ENCODE results near the gene RABL2B.
"Not testable (repeated sequence)": the region's sequence is repeated elsewhere in the genome, so short reads cannot be mapped to it uniquely, and the experiment has no call there.

Gene RABL2B

GRCh38 chr22:50783033-50783879 is at the start of gene RABL2B:
TSS of gene RABL2B (minus strand) at chr22:50783636. CDS start at chr22:50782294, 1,342 bp downstream.
- peak within 1 kb of the TSS; percentile 67 for H3K27ac ChIP-seq
- 0 out of 2 replicates have a peak, but pooled peaks have one; percentile 14 for TF ChIP-seq ZFX (IDR thresholded peaks at IDR 0.05)

- not testable (repeated sequence) for H3K27ac ChIP-seq
Measured at GRCh38 chr22:50786936-50787335, 3.5 kb upstream of the RABL2B start.

GRCh38 chr22:50785289-50785688 is 1.9 kb upstream of the RABL2B start:
- not testable (repeated sequence) for H3K27ac ChIP-seq

GRCh38 chr22:50783880-50784276 is 442 bp upstream of the RABL2B start:
- H3K27ac ChIP-seq, result not testable (repeated sequence)

- not testable (repeated sequence) for H3K27ac ChIP-seq
Measured at GRCh38 chr22:50782253-50782652, 1.2 kb downstream of the RABL2B start.

- H3K27ac ChIP-seq, result not testable (repeated sequence)
Measured at GRCh38 chr22:50780244-50780643, 3.2 kb downstream of the RABL2B start.

- not testable (repeated sequence) for H3K27ac ChIP-seq
Measured at GRCh38 chr22:50777631-50778030, 5.8 kb downstream of the RABL2B start.

GRCh38 chr22:50775132-50775531 is 8.3 kb downstream of the RABL2B start:
- H3K27ac ChIP-seq, result not testable (repeated sequence)
- peak; percentile 55 for TF ChIP-seq CTCF (conservative IDR thresholded peaks at IDR 0.05)

- H3K27ac ChIP-seq, result not testable (repeated sequence)
Measured at GRCh38 chr22:50764288-50764687, 19.1 kb downstream of the RABL2B start.

GRCh38 chr22:50761829-50762228 is 21.6 kb downstream of the RABL2B start:
- not testable (repeated sequence) for H3K27ac ChIP-seq

- H3K27ac ChIP-seq, result not testable (repeated sequence)
Measured at GRCh38 chr22:50759597-50760341, 23.7 kb downstream of the RABL2B start.

- peak overlapping the region; percentile 76 for H3K27ac ChIP-seq
- TF ChIP-seq CTCF (conservative IDR thresholded peaks at IDR 0.05), result peak; percentile 27
Measured at GRCh38 chr22:50756949-50757491, 26.4 kb downstream of the RABL2B start.

GRCh38 chr22:50756406-50756805 is 27.0 kb downstream of the RABL2B start:
- H3K27ac ChIP-seq, result peak overlapping the region; percentile 76

- not testable (repeated sequence) for H3K27ac ChIP-seq
Measured at GRCh38 chr22:50755251-50755650, 28.2 kb downstream of the RABL2B start.

GRCh38 chr22:50749302-50750074 is 33.9 kb downstream of the RABL2B start:
- H3K27ac ChIP-seq, result not testable (repeated sequence)

- H3K27ac ChIP-seq, result not testable (repeated sequence)
Measured at GRCh38 chr22:50748630-50749029, 34.8 kb downstream of the RABL2B start.

GRCh38 chr22:50747521-50747920 is 35.9 kb downstream of the RABL2B start:
- not testable (repeated sequence) for H3K27ac ChIP-seq

GRCh38 chr22:50744424-50744823 is 39.0 kb downstream of the RABL2B start:
- not testable (repeated sequence) for H3K27ac ChIP-seq
